ENCODE measurements around the gene NRSN2. TPM values are rescaled to one million over a fixed set of nuclear protein-coding genes. Genes with fewer than 3 reads are reported as not detected.

Gene NRSN2
- total and polyA plus RNA-seq, 8 donors, result 31.9 to 41.5 (median 37.1) TPM

GRCh38 chr20:403582-403957, 56.7 kb downstream of the NRSN2 start:
- H3K27me3 ChIP-seq, result no peaks in the 10 kb centered on the region
- no peak overlapping the region for H3K27ac ChIP-seq
- intact Hi-C loops (cut with DNase I), result no loop called here
- H3K4me1 ChIP-seq, result peaks cover 5 to 9% of the 10 kb centered on the region in 2 donors
- DNase-seq (no peak), ATAC-seq (no peak)
- TF ChIP-seq CTCF (IDR thresholded peaks at IDR 0.05), result no peak
- H3K36me3 ChIP-seq, result peaks cover 0 to 4% of the 10 kb centered on the region in 2 donors
- H3K4me3 ChIP-seq, result no peak overlapping the region
- H3K9me3 ChIP-seq, result no peaks in the 10 kb centered on the region

GRCh38 chr20:404088-404487, 57.2 kb downstream of the NRSN2 start:
- Histone ChIP-seq H3K27me3 (no peaks in the 10 kb centered on the region), H3K36me3 (no peaks in the 10 kb centered on the region), H3K27ac (no peak overlapping the region), H3K4me3 (no peak overlapping the region), H3K9me3 (no peaks in the 10 kb centered on the region), H3K4me1 (peaks cover 5 to 14% of the 10 kb centered on the region in 2 donors)
- no peak for DNase-seq
- no peak for TF ChIP-seq CTCF (IDR thresholded peaks at IDR 0.05)
- intact Hi-C loops (cut with DNase I), result no loop called here
- ATAC-seq, result no peak

Other genes starting within 250 kb of the NRSN2 start
- not detected for gene DEFB126, start 204.5 kb upstream of the NRSN2 start, total RNA-seq
- not detected for gene DEFB126, start 204.5 kb upstream of the NRSN2 start, polyA plus RNA-seq (ENCODE audit: insufficient read length in 6 of 6)
- not detected for gene DEFB127, start 189.7 kb upstream of the NRSN2 start, total RNA-seq
- gene DEFB127, start 189.7 kb upstream of the NRSN2 start, polyA plus RNA-seq (ENCODE audit: insufficient read length in 6 of 6), result not detected
- not detected for gene DEFB128, start 157.4 kb upstream of the NRSN2 start, total RNA-seq
- not detected for gene DEFB128, start 157.4 kb upstream of the NRSN2 start, polyA plus RNA-seq (ENCODE audit: insufficient read length in 6 of 6)
- gene DEFB129, start 119.9 kb upstream of the NRSN2 start, total RNA-seq, result not detected
- not detected for gene DEFB129, start 119.9 kb upstream of the NRSN2 start, polyA plus RNA-seq (ENCODE audit: insufficient read length in 6 of 6)
- gene DEFB132, start 89.4 kb upstream of the NRSN2 start, total RNA-seq, result not detected
- not detected for gene DEFB132, start 89.4 kb upstream of the NRSN2 start, polyA plus RNA-seq (ENCODE audit: insufficient read length in 6 of 6)
- 1 to 10 TPM; 6.9 to 8.3 TPM for gene C20orf96, start 56.4 kb upstream of the NRSN2 start, total RNA-seq
- 10 to 100 TPM; 35.5 to 49.2 (median 44.3) TPM for gene C20orf96, start 56.4 kb upstream of the NRSN2 start, polyA plus RNA-seq (ENCODE audit: insufficient read length in 6 of 6)
- 10 to 100 TPM; 11.5 to 15.3 TPM for gene ZCCHC3, start 49.5 kb upstream of the NRSN2 start, total RNA-seq
- 10 to 100 TPM; 41.1 to 50.5 (median 45.7) TPM for gene ZCCHC3, start 49.5 kb upstream of the NRSN2 start, polyA plus RNA-seq (ENCODE audit: insufficient read length in 6 of 6)
- gene SOX12, start 21.6 kb upstream of the NRSN2 start, total RNA-seq, result 10 to 100 TPM; 14.0 to 18.7 TPM
- gene SOX12, start 21.6 kb upstream of the NRSN2 start, polyA plus RNA-seq (ENCODE audit: insufficient read length in 6 of 6), result 10 to 100 TPM; 23.5 to 39.3 (median 33.3) TPM
- gene TRIB3, start 33.6 kb downstream of the NRSN2 start, total RNA-seq, result 10 to 100 TPM; 19.0 to 28.4 TPM
- 10 to 100 TPM in 4 of 6 donors, 1 to 10 TPM in 2; 8.7 to 12.0 (median 10.6) TPM for gene TRIB3, start 33.6 kb downstream of the NRSN2 start, polyA plus RNA-seq (ENCODE audit: insufficient read length in 6 of 6)
- gene RBCK1, start 61.2 kb downstream of the NRSN2 start, total RNA-seq, result 10 to 100 TPM; 97.9 to 99.8 TPM
- 100 to 1,000 TPM in 2 of 6 donors, 10 to 100 TPM in 4; 89.6 to 104 (median 97.9) TPM for gene RBCK1, start 61.2 kb downstream of the NRSN2 start, polyA plus RNA-seq (ENCODE audit: insufficient read length in 6 of 6)
- gene TBC1D20, start 115.4 kb downstream of the NRSN2 start, total RNA-seq, result 10 to 100 TPM; 37.5 to 37.7 TPM
- 10 to 100 TPM; 33.4 to 42.6 (median 35.3) TPM for gene TBC1D20, start 115.4 kb downstream of the NRSN2 start, polyA plus RNA-seq (ENCODE audit: insufficient read length in 6 of 6)
- gene CSNK2A1, start 196.7 kb downstream of the NRSN2 start, total RNA-seq, result 10 to 100 TPM; 78.5 to 94.4 TPM
- 100 to 1,000 TPM; 131 to 157 (median 135) TPM for gene CSNK2A1, start 196.7 kb downstream of the NRSN2 start, polyA plus RNA-seq (ENCODE audit: insufficient read length in 6 of 6)

All from left lung (tissue), 10 donors.